Measurements from ENCODE around the gene SLC35F3. TPM values are rescaled to one million over a fixed set of nuclear protein-coding genes. Genes with fewer than 3 reads are reported as not detected.
"Not testable (repeated sequence)": the region's sequence is repeated elsewhere in the genome, so short reads cannot be mapped to it uniquely, and the experiment has no call there.

Gene SLC35F3
- total RNA-seq, 1 experiment from 2014 or later: not detected

- Histone ChIP-seq H3K9me2 (replicated peaks; ENCODE audit: insufficient read depth, low read length) (no peaks in the 10 kb centered on the region), H3K4me2 (ENCODE audit: low read depth, low read length, poor library complexity, severe bottlenecking) (no peak overlapping the region), H3K4me1 (ENCODE audit: low read length) (no peaks in the 10 kb centered on the region), H3K36me3 (ENCODE audit: insufficient read depth, low read length) (no peaks in the 10 kb centered on the region), H3K9ac (ENCODE audit: low read length) (no peak overlapping the region), H3K4me3 (ENCODE audit: low read length) (no peak overlapping the region), H3K27me3 (ENCODE audit: low read length) (no peaks in the 10 kb centered on the region), H3K27ac (ENCODE audit: low read length) (no peak overlapping the region), H3K9me3 (ENCODE audit: low read length) (no peaks in the 10 kb centered on the region), H4K20me1 (ENCODE audit: insufficient read depth, low read depth, low read length) (no peaks in the 10 kb centered on the region), H2AFZ (ENCODE audit: low read length) (no peak overlapping the region), H3K79me2 (ENCODE audit: low read length) (no peaks in the 10 kb centered on the region)
- no peak for DNase-seq
Measured at GRCh38 chr1:234150892-234151291, 246.4 kb downstream of the SLC35F3 start.

- H3K36me3 ChIP-seq (ENCODE audit: insufficient read depth, low read length); DNase-seq; H2AFZ ChIP-seq (ENCODE audit: low read length); H3K27ac ChIP-seq (ENCODE audit: low read length); H3K9me3 ChIP-seq (ENCODE audit: low read length); H3K79me2 ChIP-seq (ENCODE audit: low read length); H3K4me3 ChIP-seq (ENCODE audit: low read length); H3K9ac ChIP-seq (ENCODE audit: low read length); H3K4me1 ChIP-seq (ENCODE audit: low read length); H4K20me1 ChIP-seq (ENCODE audit: insufficient read depth, low read depth, low read length); H3K9me2 ChIP-seq (replicated peaks; ENCODE audit: insufficient read depth, low read length); H3K27me3 ChIP-seq (ENCODE audit: low read length); H3K4me2 ChIP-seq (ENCODE audit: low read depth, low read length, poor library complexity, severe bottlenecking): not testable (repeated sequence)
Measured at GRCh38 chr1:234152344-234152743, 247.9 kb downstream of the SLC35F3 start.

GRCh38 chr1:234154320-234155251 is 250.1 kb downstream of the SLC35F3 start:
- H3K27ac ChIP-seq (ENCODE audit: low read length): no peak overlapping the region
- no peak overlapping the region for H3K4me3 ChIP-seq (ENCODE audit: low read length)
- H3K79me2 ChIP-seq (ENCODE audit: low read length): no peaks in the 10 kb centered on the region
- H3K4me2 ChIP-seq (ENCODE audit: low read depth, low read length, poor library complexity, severe bottlenecking): no peak overlapping the region
- H3K9me2 ChIP-seq (replicated peaks; ENCODE audit: insufficient read depth, low read length): no peaks in the 10 kb centered on the region
- H3K9me3 ChIP-seq (ENCODE audit: low read length): no peaks in the 10 kb centered on the region
- H2AFZ ChIP-seq (ENCODE audit: low read length): no peak overlapping the region
- no peaks in the 10 kb centered on the region for H3K36me3 ChIP-seq (ENCODE audit: insufficient read depth, low read length)
- H3K27me3 ChIP-seq (ENCODE audit: low read length): no peaks in the 10 kb centered on the region
- no peaks in the 10 kb centered on the region for H3K4me1 ChIP-seq (ENCODE audit: low read length)
- H3K9ac ChIP-seq (ENCODE audit: low read length): no peak overlapping the region
- peak; percentile 84 for DNase-seq
- H4K20me1 ChIP-seq (ENCODE audit: insufficient read depth, low read depth, low read length): no peaks in the 10 kb centered on the region

GRCh38 chr1:234162661-234163060 is 258.2 kb downstream of the SLC35F3 start:
- Histone ChIP-seq H3K9me2 (replicated peaks; ENCODE audit: insufficient read depth, low read length) (no peaks in the 10 kb centered on the region), H3K79me2 (ENCODE audit: low read length) (no peaks in the 10 kb centered on the region), H3K27me3 (ENCODE audit: low read length) (no peaks in the 10 kb centered on the region), H2AFZ (ENCODE audit: low read length) (no peak overlapping the region), H3K36me3 (ENCODE audit: insufficient read depth, low read length) (no peaks in the 10 kb centered on the region), H3K4me2 (ENCODE audit: low read depth, low read length, poor library complexity, severe bottlenecking) (no peak overlapping the region), H3K4me3 (ENCODE audit: low read length) (no peak overlapping the region), H3K27ac (ENCODE audit: low read length) (no peak overlapping the region), H4K20me1 (ENCODE audit: insufficient read depth, low read depth, low read length) (no peaks in the 10 kb centered on the region), H3K9me3 (ENCODE audit: low read length) (no peaks in the 10 kb centered on the region), H3K9ac (ENCODE audit: low read length) (no peak overlapping the region), H3K4me1 (ENCODE audit: low read length) (no peaks in the 10 kb centered on the region)
- no peak for DNase-seq

GRCh38 chr1:234163267-234163919 is 258.9 kb downstream of the SLC35F3 start:
- Histone ChIP-seq H4K20me1 (ENCODE audit: insufficient read depth, low read depth, low read length) (no peaks in the 10 kb centered on the region), H3K4me1 (ENCODE audit: low read length) (no peaks in the 10 kb centered on the region), H2AFZ (ENCODE audit: low read length) (no peak overlapping the region), H3K27ac (ENCODE audit: low read length) (no peak overlapping the region), H3K79me2 (ENCODE audit: low read length) (no peaks in the 10 kb centered on the region), H3K36me3 (ENCODE audit: insufficient read depth, low read length) (no peaks in the 10 kb centered on the region), H3K9me2 (replicated peaks; ENCODE audit: insufficient read depth, low read length) (no peaks in the 10 kb centered on the region), H3K4me3 (ENCODE audit: low read length) (no peak overlapping the region), H3K4me2 (ENCODE audit: low read depth, low read length, poor library complexity, severe bottlenecking) (no peak overlapping the region), H3K27me3 (ENCODE audit: low read length) (no peaks in the 10 kb centered on the region), H3K9me3 (ENCODE audit: low read length) (no peaks in the 10 kb centered on the region), H3K9ac (ENCODE audit: low read length) (no peak overlapping the region)
- no peak for DNase-seq

GRCh38 chr1:234164098-234164709 is 259.7 kb downstream of the SLC35F3 start:
- Histone ChIP-seq H3K9me2 (replicated peaks; ENCODE audit: insufficient read depth, low read length) (no peaks in the 10 kb centered on the region), H3K4me3 (ENCODE audit: low read length) (no peak overlapping the region), H3K36me3 (ENCODE audit: insufficient read depth, low read length) (no peaks in the 10 kb centered on the region), H4K20me1 (ENCODE audit: insufficient read depth, low read depth, low read length) (no peaks in the 10 kb centered on the region), H3K79me2 (ENCODE audit: low read length) (no peaks in the 10 kb centered on the region), H3K4me2 (ENCODE audit: low read depth, low read length, poor library complexity, severe bottlenecking) (no peak overlapping the region), H2AFZ (ENCODE audit: low read length) (no peak overlapping the region), H3K9ac (ENCODE audit: low read length) (no peak overlapping the region), H3K27ac (ENCODE audit: low read length) (no peak overlapping the region), H3K9me3 (ENCODE audit: low read length) (no peaks in the 10 kb centered on the region), H3K27me3 (ENCODE audit: low read length) (no peaks in the 10 kb centered on the region), H3K4me1 (ENCODE audit: low read length) (no peaks in the 10 kb centered on the region)
- no peak for DNase-seq

- no peaks in the 10 kb centered on the region for H3K36me3 ChIP-seq (ENCODE audit: insufficient read depth, low read length)
- no peak overlapping the region for H3K4me3 ChIP-seq (ENCODE audit: low read length)
- no peaks in the 10 kb centered on the region for H3K9me2 ChIP-seq (replicated peaks; ENCODE audit: insufficient read depth, low read length)
- H4K20me1 ChIP-seq (ENCODE audit: insufficient read depth, low read depth, low read length): no peaks in the 10 kb centered on the region
- H2AFZ ChIP-seq (ENCODE audit: low read length): no peak overlapping the region
- no peaks in the 10 kb centered on the region for H3K79me2 ChIP-seq (ENCODE audit: low read length)
- DNase-seq: no peak
- H3K27me3 ChIP-seq (ENCODE audit: low read length): no peaks in the 10 kb centered on the region
- no peak overlapping the region for H3K9ac ChIP-seq (ENCODE audit: low read length)
- no peak overlapping the region for H3K27ac ChIP-seq (ENCODE audit: low read length)
- H3K9me3 ChIP-seq (ENCODE audit: low read length): no peaks in the 10 kb centered on the region
- H3K4me2 ChIP-seq (ENCODE audit: low read depth, low read length, poor library complexity, severe bottlenecking): no peak overlapping the region
- H3K4me1 ChIP-seq (ENCODE audit: low read length): no peaks in the 10 kb centered on the region
Measured at GRCh38 chr1:234168061-234168724, 263.7 kb downstream of the SLC35F3 start.

All from Karpas-422 (cell line).